Sigmoid colon (tissue), 7 donors: ENCODE results near the gene MEAF6. TPM values are rescaled to one million over a fixed set of nuclear protein-coding genes. Genes with fewer than 3 reads are reported as not detected.
"Not testable (repeated sequence)": the region's sequence is repeated elsewhere in the genome, so short reads cannot be mapped to it uniquely, and the experiment has no call there.

ENCODE experiments used
- DNase-seq: peaks from one replicate; pipeline ENCODE4 v3.0.0-alpha.2; 2019
- H3K27ac ChIP-seq, 4 donors: fragments of 200-600 bp; sonication (generic); one replicate each; pipeline ENCODE4 v1.5.1; 2016 to 2019; ENCODE audit warnings: mild to moderate bottlenecking in 1 of 4
- H3K27me3 ChIP-seq, 3 donors: fragments of 200-600 bp; sonication (generic); one replicate each; pipeline ENCODE4 v1.5.1; 2019; ENCODE audit warnings: mild to moderate bottlenecking in 1 of 3
- H3K36me3 ChIP-seq, 4 donors: fragments of 200-600 bp; sonication (generic); one replicate each; pipeline ENCODE4 v1.5.1; 2016 to 2019
- H3K4me1 ChIP-seq, 4 donors: fragments of 200-600 bp; sonication (generic); one replicate each; pipeline ENCODE4 v1.5.1; 2017 to 2019
- H3K4me3 ChIP-seq, 4 donors: fragments of 200-600 bp; sonication (generic); one replicate each; pipeline ENCODE4 v1.5.1; 2017 to 2019; ENCODE audit warnings: mild to moderate bottlenecking in 2 of 4, moderate library complexity in 1 of 4
- H3K9me3 ChIP-seq, 4 donors: fragments of 200-600 bp in 3 of 4; sonication (generic) in 3 of 4; one replicate each; pipeline versions ENCODE4 v1.5.1 to v1.6.1; 2013 to 2019
- CTCF ChIP-seq, 4 experiments: fragments of 450-650 bp in 3 of 4; fragments of 200-600 bp in 1 of 4; IDR thresholded peaks; one replicate each; pipeline ENCODE4 v1.5.1; 2016 to 2019; ENCODE audit warnings: antibody characterized with exemption in 4 of 4, mild to moderate bottlenecking in 3 of 4, moderate library complexity in 2 of 4
- EP300 ChIP-seq, 4 donors: sonication (generic); formaldehyde crosslinking; IDR thresholded peaks; one replicate each; pipeline ENCODE4 v1.6.1; 2017; ENCODE audit warnings: antibody characterized with exemption in 4 of 4
- POLR2A ChIP-seq, 2 donors: fragments of 450-650 bp; IDR thresholded peaks; one replicate each; pipeline ENCODE4 v1.6.1; 2016; ENCODE audit warnings: antibody characterized with exemption in 2 of 2, mild to moderate bottlenecking in 2 of 2, moderate library complexity in 2 of 2
- POLR2AphosphoS5 ChIP-seq, 4 donors: sonication (generic); formaldehyde crosslinking; IDR thresholded peaks; one replicate each; pipeline ENCODE4 v1.6.1; 2017; ENCODE audit warnings: antibody characterized with exemption in 4 of 4
- WGBS, 2 donors: extraction: QIAGEN DNeasy Blood & Tissue Kit; methylation state at CpG; one replicate each; pipeline ENCODE4 v1.1.7; 2013; 5-methylcytosine and 5-hydroxymethylcytosine counted together
- intact Hi-C: fragments of 100-400 bp; cut with DNase I; formaldehyde crosslinking; loops from one replicate; pipeline ENCODE4 v1.15.1; 2023
- polyA plus RNA-seq, 3 donors: library from polyadenylated mRNA; stranded (reverse); fragments of 200-250 nt; gene quantifications; one replicate each; pipeline ENCODE4 v1.2.3, GENCODE V29; 2013
- total RNA-seq, 4 donors: library from RNA; depleted of rRNA; stranded (reverse); fragments of >200 nt; gene quantifications; one replicate each; pipeline ENCODE4 v1.1.0, GENCODE V29; 2016
- donor health status: healthy with polysubstance abuse.
- donor health status: Bipolar disorder and iron deficiency.
- donor health status: healthy.

Gene MEAF6
- total RNA-seq (10 to 100 TPM; 64.0 to 84.5 (median 79.9) TPM), polyA plus RNA-seq (10 to 100 TPM; 43.0 to 51.6 (median 50.5) TPM)

GRCh38 chr1:37514350-37515184 lies at the start of gene MEAF6:
Gene MEAF6 (minus strand): TSS chr1:37514766. CDS start chr1:37514746, 20 bp downstream.
- intact Hi-C loops = loop anchor here (2.0 to 5.0 kb wide), 3 partner anchors 38 to 178 kb away; partner anchors contain the start of genes CDCA8 and SNIP1
- 0 to 1% methylated on average over 100 of the region's 100 CpGs for WGBS, 2 donors
- TF ChIP-seq POLR2AphosphoS5 (IDR thresholded peaks at IDR 0.05) (peak; percentile 75 to 91 (median 84)), EP300 (IDR thresholded peaks at IDR 0.05) (no peak), CTCF (IDR thresholded peaks at IDR 0.05) (peak in 2 of 4 experiments; percentile 16 to 82), POLR2A (IDR thresholded peaks at IDR 0.05) (peak; percentile 76 to 77)
- no peaks in the 10 kb centered on the region for H3K9me3 ChIP-seq
- H3K4me3 ChIP-seq = peak within 1 kb of the TSS; percentile 50 to 99 (median 84)
- DNase-seq = peak; percentile 90
- peak within 1 kb of the TSS; percentile 92 to 98 (median 96) for H3K27ac ChIP-seq
- H3K27me3 ChIP-seq = no peaks in the 10 kb centered on the region
- peaks cover 0 to 32% (median 0%) of the 10 kb centered on the region in 4 donors for H3K36me3 ChIP-seq
- H3K4me1 ChIP-seq = peaks cover 0 to 32% (median 20%) of the 10 kb centered on the region in 4 donors

- Histone ChIP-seq H3K4me3 (no peak overlapping the region), H3K27me3 (no peaks in the 10 kb centered on the region), H3K36me3 (peaks cover 6 to 39% (median 12%) of the 10 kb centered on the region in 4 donors), H3K4me1 (peaks cover 0 to 5% (median 0%) of the 10 kb centered on the region in 4 donors), H3K9me3 (no peaks in the 10 kb centered on the region), H3K27ac (no peak overlapping the region)
- 95 to 96% methylated on average over 1 of the region's 1 CpG for WGBS, 2 donors
- DNase-seq = no peak
- TF ChIP-seq CTCF (IDR thresholded peaks at IDR 0.05) (no peak), POLR2A (IDR thresholded peaks at IDR 0.05) (no peak), EP300 (IDR thresholded peaks at IDR 0.05) (no peak), POLR2AphosphoS5 (IDR thresholded peaks at IDR 0.05) (no peak)
- intact Hi-C loops = loop anchor here (5.0 kb wide), 1 partner anchor 119 kb away; no protein-coding TSS in a partner anchor
Measured at GRCh38 chr1:37562984-37563383, 48.4 kb upstream of the MEAF6 start.

- Histone ChIP-seq H3K36me3 (peaks cover 0 to 24% (median 5%) of the 10 kb centered on the region in 4 donors), H3K9me3 (no peaks in the 10 kb centered on the region), H3K27ac (no peak overlapping the region), H3K4me3 (no peak overlapping the region), H3K27me3 (no peaks in the 10 kb centered on the region), H3K4me1 (peaks cover 0 to 13% (median 10%) of the 10 kb centered on the region in 4 donors)
- intact Hi-C loops = loop anchor here (5.0 kb wide), 1 partner anchor 121 kb away; no protein-coding TSS in a partner anchor
- 92 to 94% methylated on average over 21 of the region's 21 CpGs for WGBS, 2 donors
- TF ChIP-seq EP300 (IDR thresholded peaks at IDR 0.05) = no peak
- TF ChIP-seq CTCF (IDR thresholded peaks at IDR 0.05) = peak; percentile 29 to 68 (median 50)
- no peak for DNase-seq
Measured at GRCh38 chr1:37561133-37562132, 46.9 kb upstream of the MEAF6 start.

- intact Hi-C loops = loop anchor here (5.0 kb wide), 1 partner anchor 122 kb away; no protein-coding TSS in a partner anchor
- Histone ChIP-seq H3K27ac (no peak overlapping the region), H3K9me3 (no peaks in the 10 kb centered on the region), H3K27me3 (no peaks in the 10 kb centered on the region), H3K36me3 (peaks cover 0 to 16% (median 5%) of the 10 kb centered on the region in 4 donors), H3K4me3 (no peak overlapping the region), H3K4me1 (peaks cover 0 to 21% (median 14%) of the 10 kb centered on the region in 4 donors)
- DNase-seq = no peak
- 76 to 79% methylated on average over 10 of the region's 10 CpGs for WGBS, 2 donors
- TF ChIP-seq POLR2AphosphoS5 (IDR thresholded peaks at IDR 0.05) = no peak
- no peak for TF ChIP-seq POLR2A (IDR thresholded peaks at IDR 0.05)
- no peak for TF ChIP-seq CTCF (IDR thresholded peaks at IDR 0.05)
- TF ChIP-seq EP300 (IDR thresholded peaks at IDR 0.05) = no peak
Measured at GRCh38 chr1:37560401-37561132, 46.0 kb upstream of the MEAF6 start.

GRCh38 chr1:37559957-37560379 lies 45.4 kb upstream of the MEAF6 start:
- peaks cover 0 to 21% (median 14%) of the 10 kb centered on the region in 4 donors for H3K4me1 ChIP-seq
- not testable (repeated sequence) for H3K27ac ChIP-seq, H3K27me3 ChIP-seq, H3K4me3 ChIP-seq, DNase-seq, H3K9me3 ChIP-seq, H3K36me3 ChIP-seq
- WGBS, 2 donors = 77% methylated on average over 12 of the region's 12 CpGs
- intact Hi-C loops = loop anchor here (5.0 kb wide), 2 partner anchors 63 to 122 kb away; no protein-coding TSS in a partner anchor
